ENCODE measurements around the gene AKAP13.

Gene AKAP13

GRCh38 chr15:85472349-85472748 lies 91.9 kb downstream of the AKAP13 start:
- no peak for TF ChIP-seq CTCF (IDR thresholded peaks at IDR 0.05; ENCODE audit: extremely low read depth, missing control alignments)
- no peak for DNase-seq (ENCODE audit: low spot score)

- TF ChIP-seq CTCF (IDR thresholded peaks at IDR 0.05; ENCODE audit: extremely low read depth, missing control alignments): no peak
Observed at GRCh38 chr15:85473455-85473854, 93.1 kb downstream of the AKAP13 start.

GRCh38 chr15:85474700-85475316 lies 94.4 kb downstream of the AKAP13 start:
- no peak for TF ChIP-seq CTCF (IDR thresholded peaks at IDR 0.05; ENCODE audit: extremely low read depth, missing control alignments)
- DNase-seq (ENCODE audit: low spot score): no peak

More at GRCh38 chr15:85473455-85473854, 93.1 kb downstream of the AKAP13 start:
- no peak for DNase-seq (ENCODE audit: low spot score)

GRCh38 chr15:85475317-85475701 lies 94.9 kb downstream of the AKAP13 start:
- DNase-seq (ENCODE audit: low spot score): peak; percentile 29
- no peak for TF ChIP-seq CTCF (IDR thresholded peaks at IDR 0.05; ENCODE audit: extremely low read depth, missing control alignments)

- no peak for TF ChIP-seq CTCF (IDR thresholded peaks at IDR 0.05; ENCODE audit: extremely low read depth, missing control alignments)
- no peak for DNase-seq (ENCODE audit: low spot score)
Observed at GRCh38 chr15:85475711-85476110, 95.3 kb downstream of the AKAP13 start.

GRCh38 chr15:85477061-85477460 lies 96.7 kb downstream of the AKAP13 start:
- TF ChIP-seq CTCF (IDR thresholded peaks at IDR 0.05; ENCODE audit: extremely low read depth, missing control alignments): no peak
- no peak for DNase-seq (ENCODE audit: low spot score)

GRCh38 chr15:85477730-85478129 lies 97.3 kb downstream of the AKAP13 start:
- DNase-seq (ENCODE audit: low spot score): no peak
- TF ChIP-seq CTCF (IDR thresholded peaks at IDR 0.05; ENCODE audit: extremely low read depth, missing control alignments): no peak
